NCI-H2196 (cell line): ENCODE results near the gene LRRC36.

Experiments
- DNase-seq: peaks from one replicate; lab custom pipeline; 2025; ENCODE audit not compliant: unreplicated experiment; lab: John Stamatoyannopoulos, UW

LRRC36 gene

GRCh38 chr16:67291461-67291860 is 35.2 kb upstream of the LRRC36 start:
- DNase-seq = no peak

- no peak for DNase-seq
These were observed 32.4 kb upstream of the LRRC36 start for GRCh38 chr16:67294171-67294757.

GRCh38 chr16:67294938-67295361 is 31.7 kb upstream of the LRRC36 start:
- DNase-seq = no peak

GRCh38 chr16:67296420-67296819 is 30.2 kb upstream of the LRRC36 start:
- no peak for DNase-seq

GRCh38 chr16:67298277-67298676 is 28.3 kb upstream of the LRRC36 start:
- no peak for DNase-seq

GRCh38 chr16:67299269-67299668 is 27.3 kb upstream of the LRRC36 start:
- DNase-seq = no peak

GRCh38 chr16:67301080-67301782 is 25.4 kb upstream of the LRRC36 start:
- DNase-seq = no peak

- no peak for DNase-seq
These were observed 24.5 kb upstream of the LRRC36 start for GRCh38 chr16:67302076-67302475.

GRCh38 chr16:67302970-67303369 is 23.6 kb upstream of the LRRC36 start:
- no peak for DNase-seq

GRCh38 chr16:67304020-67304419 is 22.6 kb upstream of the LRRC36 start:
- DNase-seq = no peak

- DNase-seq = no peak
These were observed 21.2 kb upstream of the LRRC36 start for GRCh38 chr16:67305216-67306071.

- no peak for DNase-seq
These were observed 16.1 kb upstream of the LRRC36 start for GRCh38 chr16:67310561-67310960.

- peak; percentile 54 for DNase-seq
These were observed 14.8 kb upstream of the LRRC36 start for GRCh38 chr16:67311607-67312488.

GRCh38 chr16:67312719-67313118 is 13.9 kb upstream of the LRRC36 start:
- DNase-seq = no peak

GRCh38 chr16:67317853-67318252 is 8.8 kb upstream of the LRRC36 start:
- no peak for DNase-seq

GRCh38 chr16:67326115-67326471 is 522 bp upstream of the LRRC36 start:
- no peak for DNase-seq

- no peak for DNase-seq
These were observed 1.1 kb downstream of the LRRC36 start for GRCh38 chr16:67327743-67328142.

- no peak for DNase-seq
These were observed 3.3 kb downstream of the LRRC36 start for GRCh38 chr16:67329901-67330300.

GRCh38 chr16:67333315-67333714 is 6.7 kb downstream of the LRRC36 start:
- DNase-seq = no peak

GRCh38 chr16:67336116-67336515 is 9.5 kb downstream of the LRRC36 start:
- DNase-seq = no peak

- DNase-seq = no peak
These were observed 10.0 kb downstream of the LRRC36 start for GRCh38 chr16:67336648-67337047.
